ENCODE measurements around the gene SSTR5. TPM values are rescaled to one million over a fixed set of nuclear protein-coding genes. Genes with fewer than 3 reads are reported as not detected.

Gene SSTR5
- total RNA-seq, 1 donor from 2014 or later, result 1.3 TPM

- no peak overlapping the region for H3K27ac Mint-ChIP-seq (ENCODE audit: unreplicated experiment)
- no peaks in the 10 kb centered on the region for H3K9me3 Mint-ChIP-seq (ENCODE audit: unreplicated experiment)
- no peak for DNase-seq
Measured at GRCh38 chr16:1126586-1126985, 54.0 kb downstream of the SSTR5 start.

GRCh38 chr16:1127101-1127500 lies 54.6 kb downstream of the SSTR5 start:
- Mint-ChIP-seq H3K36me3 (ENCODE audit: unreplicated experiment) (no peaks in the 10 kb centered on the region), H3K27ac (ENCODE audit: unreplicated experiment) (no peak overlapping the region), H3K27me3 (ENCODE audit: unreplicated experiment) (peaks cover 2% of the 10 kb centered on the region), H3K9me3 (ENCODE audit: unreplicated experiment) (peaks cover 2% of the 10 kb centered on the region), H3K4me1 (ENCODE audit: low read depth, unreplicated experiment) (peaks cover 1% of the 10 kb centered on the region), H3K4me3 (ENCODE audit: unreplicated experiment) (no peak overlapping the region)
- no peak for TF ChIP-seq CTCF (IDR thresholded peaks at IDR 0.05; ENCODE audit: partially characterized antibody, unreplicated experiment)
- DNase-seq, result no peak

More at GRCh38 chr16:1126586-1126985, 54.0 kb downstream of the SSTR5 start:
- Mint-ChIP-seq H3K36me3 (ENCODE audit: unreplicated experiment) (no peaks in the 10 kb centered on the region), H3K4me3 (ENCODE audit: unreplicated experiment) (no peak overlapping the region), H3K4me1 (ENCODE audit: low read depth, unreplicated experiment) (no peaks in the 10 kb centered on the region), H3K27me3 (ENCODE audit: unreplicated experiment) (no peaks in the 10 kb centered on the region)
- no peak for TF ChIP-seq CTCF (IDR thresholded peaks at IDR 0.05; ENCODE audit: partially characterized antibody, unreplicated experiment)

GRCh38 chr16:1127971-1128715 lies 55.6 kb downstream of the SSTR5 start:
- no peak for DNase-seq
- Mint-ChIP-seq H3K9me3 (ENCODE audit: unreplicated experiment) (peaks cover 2% of the 10 kb centered on the region), H3K27ac (ENCODE audit: unreplicated experiment) (no peak overlapping the region), H3K4me1 (ENCODE audit: low read depth, unreplicated experiment) (peaks cover 3% of the 10 kb centered on the region), H3K27me3 (ENCODE audit: unreplicated experiment) (peaks cover 2% of the 10 kb centered on the region), H3K36me3 (ENCODE audit: unreplicated experiment) (no peaks in the 10 kb centered on the region), H3K4me3 (ENCODE audit: unreplicated experiment) (no peak overlapping the region)
- no peak for TF ChIP-seq CTCF (IDR thresholded peaks at IDR 0.05; ENCODE audit: partially characterized antibody, unreplicated experiment)

- Mint-ChIP-seq H3K36me3 (ENCODE audit: unreplicated experiment) (no peaks in the 10 kb centered on the region), H3K4me1 (ENCODE audit: low read depth, unreplicated experiment) (peaks cover 3% of the 10 kb centered on the region), H3K9me3 (ENCODE audit: unreplicated experiment) (peaks cover 2% of the 10 kb centered on the region), H3K4me3 (ENCODE audit: unreplicated experiment) (no peak overlapping the region), H3K27ac (ENCODE audit: unreplicated experiment) (no peak overlapping the region), H3K27me3 (ENCODE audit: unreplicated experiment) (peaks cover 2% of the 10 kb centered on the region)
- no peak for TF ChIP-seq CTCF (IDR thresholded peaks at IDR 0.05; ENCODE audit: partially characterized antibody, unreplicated experiment)
- DNase-seq, result no peak
Measured at GRCh38 chr16:1129106-1129960, 56.8 kb downstream of the SSTR5 start.

- no peak for DNase-seq
- H3K36me3 Mint-ChIP-seq (ENCODE audit: unreplicated experiment), result no peaks in the 10 kb centered on the region
- no peak for TF ChIP-seq CTCF (IDR thresholded peaks at IDR 0.05; ENCODE audit: partially characterized antibody, unreplicated experiment)
- peaks cover 2% of the 10 kb centered on the region for H3K9me3 Mint-ChIP-seq (ENCODE audit: unreplicated experiment)
- H3K4me1 Mint-ChIP-seq (ENCODE audit: low read depth, unreplicated experiment), result peaks cover 3% of the 10 kb centered on the region
- H3K27me3 Mint-ChIP-seq (ENCODE audit: unreplicated experiment), result peaks cover 2% of the 10 kb centered on the region
- H3K4me3 Mint-ChIP-seq (ENCODE audit: unreplicated experiment), result no peak overlapping the region
- H3K27ac Mint-ChIP-seq (ENCODE audit: unreplicated experiment), result no peak overlapping the region
Measured at GRCh38 chr16:1130382-1130781, 57.8 kb downstream of the SSTR5 start.
